ENCODE results near the gene CEP95.

- no peak for TF ChIP-seq GATA3 (IDR thresholded peaks at IDR 0.05; ENCODE audit: low read depth, low read length)
- TF ChIP-seq GATA2 (IDR thresholded peaks at IDR 0.05; ENCODE audit: low read depth, low read length), result no peak
Observed at GRCh38 chr17:64544742-64545141, 38.0 kb downstream of the CEP95 start.
